HL-60 (cell line): ENCODE results near the gene FAM53A.

Source experiments
- DNase-seq, 2 experiments: peaks; one replicate each; pipeline ENCODE4 v3.0.0-alpha.2; 2010 to 2020; ENCODE audit warnings: low read depth in 1 of 2, low spot score in 1 of 2
- H3K27ac ChIP-seq: fragments of 250-450 bp; sonication (Bioruptor Pico); replicated peaks from 2 replicates; pipeline ENCODE4 v1.5.1; 2020; ENCODE audit warnings: mild to moderate bottlenecking, moderate library complexity
- H3K27me3 ChIP-seq: fragments of 250-450 bp; sonication (Bioruptor Pico); 2 replicates; pipeline ENCODE4 v1.5.1; 2021; ENCODE audit warnings: mild to moderate bottlenecking, moderate library complexity; ENCODE audit not compliant: insufficient read depth, poor library complexity, severe bottlenecking
- H3K4me3 ChIP-seq: replicated peaks from 2 replicates; pipeline ENCODE4 v1.5.1; 2011; ENCODE audit warnings: mild to moderate bottlenecking, control low read depth, low read length; ENCODE audit not compliant: insufficient read depth
- GABPA ChIP-seq: IDR thresholded peaks from 2 replicates; pipeline ENCODE4 v1.6.1; 2012; ENCODE audit warnings: low read depth
- POLR2AphosphoS5 ChIP-seq: IDR thresholded peaks from 2 replicates; pipeline ENCODE4 v1.6.1; 2012; ENCODE audit warnings: low read depth
- SPI1 ChIP-seq: IDR thresholded peaks from 2 replicates; pipeline ENCODE4 v1.6.1; 2012; ENCODE audit warnings: low read depth, mild to moderate bottlenecking, borderline replicate concordance
- TF ChIP-seq, protein P1 (sequence below): IDR thresholded peaks from one replicate; pipeline ENCODE4 v1.5.1; 2011; ENCODE audit warnings: low read length, control low read depth, inconsistent platforms; ENCODE audit not compliant: insufficient read depth
- TF ChIP-seq, protein P2 (sequence below): IDR thresholded peaks from 2 replicates; pipeline ENCODE4 v1.6.1; 2012; ENCODE audit warnings: low read depth; ENCODE audit not compliant: insufficient replicate concordance

Gene FAM53A

DNA sequence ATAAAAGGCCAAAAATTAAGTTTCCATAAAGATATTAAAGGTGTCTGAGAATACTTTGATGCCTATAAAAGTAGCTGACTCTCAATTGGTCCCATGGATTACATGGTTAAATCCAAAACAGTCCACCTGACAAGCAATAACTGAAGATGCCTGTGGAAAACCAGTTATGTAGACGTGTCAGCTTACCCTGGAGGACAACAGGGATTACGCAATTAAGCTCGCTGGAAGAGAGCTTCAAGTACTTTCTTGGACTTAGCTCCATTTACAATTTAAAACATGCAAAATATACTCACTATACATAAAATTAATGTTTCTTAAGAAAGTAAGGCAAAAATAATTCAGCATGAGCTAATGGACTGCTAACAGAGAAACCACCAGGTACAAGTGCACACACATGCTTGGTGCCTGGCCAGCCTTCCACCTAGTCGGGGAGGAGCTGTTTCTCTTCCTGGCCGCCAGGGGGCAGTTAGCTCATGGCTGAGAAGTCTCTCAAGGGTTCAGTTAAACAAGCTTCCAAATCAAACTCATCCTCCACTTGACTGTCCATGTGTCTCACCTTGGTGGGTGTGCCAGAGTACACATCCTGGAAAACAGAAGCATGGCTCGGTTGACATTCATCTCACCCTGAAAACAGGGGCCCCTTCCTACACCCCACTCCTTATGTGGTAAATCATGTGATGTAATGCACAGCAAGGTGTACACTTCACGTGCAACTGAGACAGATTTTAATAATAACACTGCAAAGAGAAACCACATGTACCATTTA, 9.2 kb upstream of the FAM53A start:
- TF ChIP-seq, protein P1, sequence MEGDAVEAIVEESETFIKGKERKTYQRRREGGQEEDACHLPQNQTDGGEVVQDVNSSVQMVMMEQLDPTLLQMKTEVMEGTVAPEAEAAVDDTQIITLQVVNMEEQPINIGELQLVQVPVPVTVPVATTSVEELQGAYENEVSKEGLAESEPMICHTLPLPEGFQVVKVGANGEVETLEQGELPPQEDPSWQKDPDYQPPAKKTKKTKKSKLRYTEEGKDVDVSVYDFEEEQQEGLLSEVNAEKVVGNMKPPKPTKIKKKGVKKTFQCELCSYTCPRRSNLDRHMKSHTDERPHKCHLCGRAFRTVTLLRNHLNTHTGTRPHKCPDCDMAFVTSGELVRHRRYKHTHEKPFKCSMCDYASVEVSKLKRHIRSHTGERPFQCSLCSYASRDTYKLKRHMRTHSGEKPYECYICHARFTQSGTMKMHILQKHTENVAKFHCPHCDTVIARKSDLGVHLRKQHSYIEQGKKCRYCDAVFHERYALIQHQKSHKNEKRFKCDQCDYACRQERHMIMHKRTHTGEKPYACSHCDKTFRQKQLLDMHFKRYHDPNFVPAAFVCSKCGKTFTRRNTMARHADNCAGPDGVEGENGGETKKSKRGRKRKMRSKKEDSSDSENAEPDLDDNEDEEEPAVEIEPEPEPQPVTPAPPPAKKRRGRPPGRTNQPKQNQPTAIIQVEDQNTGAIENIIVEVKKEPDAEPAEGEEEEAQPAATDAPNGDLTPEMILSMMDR, result peak; percentile 90
- TF ChIP-seq GABPA, result no peak
- TF ChIP-seq, protein P2, sequence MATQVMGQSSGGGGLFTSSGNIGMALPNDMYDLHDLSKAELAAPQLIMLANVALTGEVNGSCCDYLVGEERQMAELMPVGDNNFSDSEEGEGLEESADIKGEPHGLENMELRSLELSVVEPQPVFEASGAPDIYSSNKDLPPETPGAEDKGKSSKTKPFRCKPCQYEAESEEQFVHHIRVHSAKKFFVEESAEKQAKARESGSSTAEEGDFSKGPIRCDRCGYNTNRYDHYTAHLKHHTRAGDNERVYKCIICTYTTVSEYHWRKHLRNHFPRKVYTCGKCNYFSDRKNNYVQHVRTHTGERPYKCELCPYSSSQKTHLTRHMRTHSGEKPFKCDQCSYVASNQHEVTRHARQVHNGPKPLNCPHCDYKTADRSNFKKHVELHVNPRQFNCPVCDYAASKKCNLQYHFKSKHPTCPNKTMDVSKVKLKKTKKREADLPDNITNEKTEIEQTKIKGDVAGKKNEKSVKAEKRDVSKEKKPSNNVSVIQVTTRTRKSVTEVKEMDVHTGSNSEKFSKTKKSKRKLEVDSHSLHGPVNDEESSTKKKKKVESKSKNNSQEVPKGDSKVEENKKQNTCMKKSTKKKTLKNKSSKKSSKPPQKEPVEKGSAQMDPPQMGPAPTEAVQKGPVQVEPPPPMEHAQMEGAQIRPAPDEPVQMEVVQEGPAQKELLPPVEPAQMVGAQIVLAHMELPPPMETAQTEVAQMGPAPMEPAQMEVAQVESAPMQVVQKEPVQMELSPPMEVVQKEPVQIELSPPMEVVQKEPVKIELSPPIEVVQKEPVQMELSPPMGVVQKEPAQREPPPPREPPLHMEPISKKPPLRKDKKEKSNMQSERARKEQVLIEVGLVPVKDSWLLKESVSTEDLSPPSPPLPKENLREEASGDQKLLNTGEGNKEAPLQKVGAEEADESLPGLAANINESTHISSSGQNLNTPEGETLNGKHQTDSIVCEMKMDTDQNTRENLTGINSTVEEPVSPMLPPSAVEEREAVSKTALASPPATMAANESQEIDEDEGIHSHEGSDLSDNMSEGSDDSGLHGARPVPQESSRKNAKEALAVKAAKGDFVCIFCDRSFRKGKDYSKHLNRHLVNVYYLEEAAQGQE, result no peak
- Histone ChIP-seq H3K4me3 (no peak overlapping the region), H3K27me3 (no peaks in the 10 kb centered on the region), H3K27ac (no peak overlapping the region)
- peak in 1 of 2 experiments; percentile 80 for DNase-seq

DNA sequence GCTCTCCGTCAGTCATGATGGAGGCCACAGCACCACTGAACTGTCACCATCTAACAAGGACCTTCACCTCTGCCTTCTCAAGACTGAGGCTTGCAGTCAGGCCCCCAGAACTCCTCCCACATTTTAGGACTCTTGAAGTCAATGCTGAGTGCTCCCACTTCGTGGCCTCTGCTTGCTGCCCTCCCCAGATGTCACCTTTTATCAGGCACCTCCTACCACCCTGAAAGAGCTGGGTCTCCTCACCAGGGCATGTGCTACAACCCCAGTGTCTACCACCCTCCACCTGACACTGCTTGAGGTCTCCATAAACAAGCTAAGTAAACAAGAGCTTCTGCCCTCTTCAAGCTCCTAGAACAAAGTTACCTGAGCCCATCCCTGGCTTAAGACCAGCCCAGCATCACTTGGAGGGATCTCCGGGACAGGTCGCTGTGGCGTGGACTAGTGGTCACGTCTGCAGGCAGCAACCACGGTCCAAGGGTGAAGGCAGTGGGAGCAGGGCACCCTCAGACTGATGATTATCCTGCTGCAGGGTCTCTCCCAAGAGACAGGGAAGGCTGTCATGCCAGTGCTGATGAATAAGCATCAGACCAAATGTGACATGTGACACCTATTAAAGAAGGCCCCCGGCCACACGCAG, 7.7 kb upstream of the FAM53A start:
- Histone ChIP-seq H3K4me3 (no peak overlapping the region), H3K27ac (no peak overlapping the region)

DNA sequence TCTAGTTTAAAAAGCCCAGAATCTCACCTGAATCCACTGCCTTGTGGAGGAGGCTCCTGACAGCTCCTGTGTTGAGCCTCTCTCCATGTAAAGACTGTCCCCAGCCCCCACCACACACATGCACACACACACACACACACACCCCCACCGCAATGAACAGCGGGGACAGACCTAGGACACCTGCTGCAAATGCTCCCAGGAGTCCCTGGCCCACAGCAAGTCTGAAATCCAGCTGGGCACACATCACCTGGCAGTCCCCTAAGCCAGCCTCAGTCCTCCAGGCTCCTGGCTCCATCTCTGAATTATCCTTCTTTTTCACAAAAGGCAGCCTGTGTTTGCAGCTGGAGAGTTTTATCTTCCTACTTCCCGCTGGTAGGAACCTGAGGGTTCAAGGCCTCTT, 6.6 kb upstream of the FAM53A start:
- Histone ChIP-seq H3K27ac (no peak overlapping the region), H3K27me3 (no peaks in the 10 kb centered on the region), H3K4me3 (no peak overlapping the region)
- no peak for DNase-seq
- TF ChIP-seq, protein P1, result no peak
- TF ChIP-seq, protein P2, result no peak
- TF ChIP-seq GABPA (no peak), POLR2AphosphoS5 (peak; percentile 32), SPI1 (no peak)

More for the DNA sequence above, 7.7 kb upstream of the FAM53A start:
- H3K27me3 ChIP-seq, result no peaks in the 10 kb centered on the region
- DNase-seq, result no peak
- TF ChIP-seq, protein P2, result no peak
- TF ChIP-seq POLR2AphosphoS5, result peak; percentile 67
